DND-41 (cell line): ENCODE data around the gene GDA.

Experiments
- EZH2 ChIP-seq: IDR thresholded peaks from 3 replicates; pipeline ENCODE4 v1.6.1; 2012; ENCODE audit warnings: borderline replicate concordance, low read depth, mild to moderate bottlenecking, moderate library complexity, low read length, inconsistent platforms; ENCODE audit not compliant: severe bottlenecking
- TF ChIP-seq, protein P1 (sequence below): IDR thresholded peaks from 2 replicates; pipeline ENCODE4 v1.5.1; 2012; ENCODE audit warnings: borderline replicate concordance, low read length, moderate library complexity, mild to moderate bottlenecking; ENCODE audit not compliant: poor library complexity, severe bottlenecking; ENCODE audit errors: extremely low read depth

DNA sequence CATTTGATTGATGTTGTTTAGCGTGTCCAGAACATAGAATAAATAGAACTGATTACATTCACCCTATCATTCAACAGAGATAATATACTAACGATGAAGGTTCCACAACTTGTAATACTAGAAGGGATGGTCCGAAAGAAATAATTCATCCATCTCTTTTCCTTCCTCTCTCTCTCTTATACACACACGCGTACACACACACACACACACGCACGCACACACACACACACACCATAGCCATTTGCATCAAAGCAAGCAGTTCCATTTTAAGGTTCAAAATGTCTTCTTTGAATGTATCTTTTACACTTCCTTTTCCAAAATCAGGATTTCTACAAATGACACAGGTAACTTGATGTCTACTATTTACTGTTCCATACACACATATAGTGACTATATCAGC, 887 bp downstream of the GDA start:
- no peak for TF ChIP-seq EZH2
- TF ChIP-seq, protein P1, sequence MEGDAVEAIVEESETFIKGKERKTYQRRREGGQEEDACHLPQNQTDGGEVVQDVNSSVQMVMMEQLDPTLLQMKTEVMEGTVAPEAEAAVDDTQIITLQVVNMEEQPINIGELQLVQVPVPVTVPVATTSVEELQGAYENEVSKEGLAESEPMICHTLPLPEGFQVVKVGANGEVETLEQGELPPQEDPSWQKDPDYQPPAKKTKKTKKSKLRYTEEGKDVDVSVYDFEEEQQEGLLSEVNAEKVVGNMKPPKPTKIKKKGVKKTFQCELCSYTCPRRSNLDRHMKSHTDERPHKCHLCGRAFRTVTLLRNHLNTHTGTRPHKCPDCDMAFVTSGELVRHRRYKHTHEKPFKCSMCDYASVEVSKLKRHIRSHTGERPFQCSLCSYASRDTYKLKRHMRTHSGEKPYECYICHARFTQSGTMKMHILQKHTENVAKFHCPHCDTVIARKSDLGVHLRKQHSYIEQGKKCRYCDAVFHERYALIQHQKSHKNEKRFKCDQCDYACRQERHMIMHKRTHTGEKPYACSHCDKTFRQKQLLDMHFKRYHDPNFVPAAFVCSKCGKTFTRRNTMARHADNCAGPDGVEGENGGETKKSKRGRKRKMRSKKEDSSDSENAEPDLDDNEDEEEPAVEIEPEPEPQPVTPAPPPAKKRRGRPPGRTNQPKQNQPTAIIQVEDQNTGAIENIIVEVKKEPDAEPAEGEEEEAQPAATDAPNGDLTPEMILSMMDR: no peak
